H1 (cell line): ENCODE results near the gene GAPDHS. TPM values are rescaled to one million over a fixed set of nuclear protein-coding genes. Genes with fewer than 3 reads are reported as not detected.

Experiments used
- ATF2 ChIP-seq: IDR thresholded peaks from 2 replicates; pipeline ENCODE4 v1.6.1; 2012; ENCODE audit warnings: low read length, inconsistent platforms
- BRCA1 ChIP-seq: IDR thresholded peaks from 2 replicates; pipeline ENCODE4 v1.6.1; 2012; ENCODE audit warnings: low read depth, low read length, improper control_type of control experiment
- CEBPB ChIP-seq: IDR thresholded peaks from 2 replicates; pipeline ENCODE4 v1.6.1; 2012; ENCODE audit warnings: low read depth, low read length
- CHD1 ChIP-seq: IDR thresholded peaks from 2 replicates; pipeline ENCODE4 v1.6.1; 2012; ENCODE audit warnings: low read depth, low read length, improper control_type of control experiment
- CTBP2 ChIP-seq: IDR thresholded peaks from 2 replicates; pipeline ENCODE4 v1.7.0; 2011; ENCODE audit warnings: borderline replicate concordance, mild to moderate bottlenecking, moderate library complexity, mixed read lengths, low read length; ENCODE audit not compliant: insufficient read depth, insufficient read length
- EP300 ChIP-seq, 2 experiments: IDR thresholded peaks; 1 replicate in 1 of 2; 2 replicates in 1 of 2; pipeline ENCODE4 v1.6.1; 2011 to 2012; ENCODE audit warnings: low read depth in 2 of 2, low read length in 2 of 2, mild to moderate bottlenecking in 2 of 2, borderline replicate concordance in 1 of 2, inconsistent platforms in 1 of 2, moderate library complexity in 1 of 2
- EZH2 ChIP-seq: fragments of 200-600 bp; sonication (generic); IDR thresholded peaks from 2 replicates; pipeline ENCODE4 v1.7.1; 2012; ENCODE audit warnings: low read depth, mild to moderate bottlenecking, moderate library complexity, low read length, inconsistent platforms; ENCODE audit not compliant: severe bottlenecking
- GABPA ChIP-seq: IDR thresholded peaks from 2 replicates; pipeline ENCODE4 v1.6.1; 2011; ENCODE audit warnings: mild to moderate bottlenecking, low read length, moderate library complexity, borderline replicate concordance; ENCODE audit not compliant: insufficient read depth
- JUN ChIP-seq: IDR thresholded peaks from 2 replicates; pipeline ENCODE4 v1.6.1; 2011; ENCODE audit warnings: low read depth, mild to moderate bottlenecking, improper control_type of control experiment, low read length
- NRF1 ChIP-seq: IDR thresholded peaks from 2 replicates; pipeline ENCODE4 v1.6.1; 2011; ENCODE audit warnings: mild to moderate bottlenecking, low read depth, low read length, improper control_type of control experiment
- POLR2A ChIP-seq, 2 experiments: IDR thresholded peaks; 1 replicate in 1 of 2; 2 replicates in 1 of 2; pipeline ENCODE4 v1.6.1; 2011; ENCODE audit warnings: low read depth in 2 of 2, low read length in 2 of 2, mild to moderate bottlenecking in 2 of 2; ENCODE audit errors: control extremely low read depth in 1 of 2
- RBBP5 ChIP-seq: IDR thresholded peaks from 2 replicates; pipeline ENCODE4 v1.7.1; 2012; ENCODE audit warnings: low read depth, mild to moderate bottlenecking, inconsistent platforms, low read length, moderate library complexity, borderline replicate concordance
- RNF2 ChIP-seq: fragments of 200-900, 300-1000 bp; sonication (generic); IDR thresholded peaks from 2 replicates; pipeline ENCODE4 v1.7.1; 2016; ENCODE audit warnings: borderline replicate concordance, low read depth, mild to moderate bottlenecking, antibody characterized with exemption, low read length; ENCODE audit not compliant: poor library complexity, severe bottlenecking; ENCODE audit errors: missing control alignments
- RXRA ChIP-seq: IDR thresholded peaks from 2 replicates; pipeline ENCODE4 v1.6.1; 2011; ENCODE audit warnings: low read depth, mild to moderate bottlenecking, low read length, moderate library complexity; ENCODE audit not compliant: insufficient read depth
- SIN3A ChIP-seq, 2 experiments: IDR thresholded peaks in 1 of 2; conservative IDR thresholded peaks in 1 of 2; 2 replicates each; pipeline ENCODE4 v1.6.1; 2011 to 2012; ENCODE audit warnings: low read length in 2 of 2, improper control_type of control experiment in 1 of 2, low read depth in 1 of 2, mild to moderate bottlenecking in 1 of 2
- SIRT6 ChIP-seq: IDR thresholded peaks from one replicate; pipeline ENCODE4 v1.7.1; 2012; ENCODE audit warnings: low read length, inconsistent platforms
- SIX5 ChIP-seq: IDR thresholded peaks from 2 replicates; pipeline ENCODE4 v1.6.1; 2011; ENCODE audit warnings: mild to moderate bottlenecking, low read depth, low read length
- SP2 ChIP-seq: IDR thresholded peaks from 2 replicates; pipeline ENCODE4 v1.6.1; 2012; ENCODE audit warnings: mild to moderate bottlenecking, low read length, inconsistent platforms
- TAF7 ChIP-seq: optimal IDR thresholded peaks from 2 replicates; pipeline ENCODE3; 2011; ENCODE audit warnings: low read depth, mild to moderate bottlenecking, inconsistent platforms, low read length, moderate library complexity, borderline replicate concordance
- USF2 ChIP-seq: IDR thresholded peaks from 2 replicates; pipeline ENCODE4 v1.6.1; 2011; ENCODE audit warnings: low read length, improper control_type of control experiment
- YY1 ChIP-seq: IDR thresholded peaks from 2 replicates; pipeline ENCODE4 v1.6.1; 2011; ENCODE audit warnings: low read depth, mild to moderate bottlenecking, low read length
- polyA plus RNA-seq, 7 experiments: library from polyadenylated mRNA; depleted of rRNA in 3 of 7; stranded (reverse) in 5 of 7; unstranded in 2 of 7; fragments of >200 nt in 5 of 7; fragments of 200-250 nt in 2 of 7; gene quantifications; 1 replicate in 5 of 7; 2 replicates in 1 of 7; 4 replicates in 1 of 7; pipeline versions ENCODE4 v1.2.1 to v1.2.3, GENCODE V29; 2011 to 2013; ENCODE audit warnings: missing spikeins in 2 of 7, mixed read lengths in 2 of 7
- total RNA-seq: library from RNA; stranded (reverse); fragmentation: NEBNext Ultra II Directional; extraction: Animal tissue kit (Norgen Biotek cat#: 25700); gene quantifications from 2 replicates; pipeline ENCODE4 v1.2.1, GENCODE V29; 2021

The GAPDHS gene
- total and polyA plus RNA-seq, 2 of the 8 experiments (the other 6 are each of a cell fraction or from before 2014, with no cell fraction given): 0.26 TPM; not detected in 1

GRCh38 chr19:35509861-35510625 lies 23.2 kb upstream of the GAPDHS start (continued):
- TF ChIP-seq JUN (no peak), TAF7 (peak; percentile 82), RXRA (no peak), ATF2 (no peak), CHD1 (no peak), RNF2 (no peak), POLR2A (IDR thresholded peaks at IDR 0.05; ENCODE audit: control extremely low read depth in 1 of 2, low read depth in 2 of 2, low read length in 2 of 2) (peak; percentile 94), SIN3A (conservative IDR thresholded peaks at IDR 0.05 in 1 of 2, IDR thresholded peaks at IDR 0.05 in 1 of 2; ENCODE audit: low read depth in 1 of 2, low read length in 2 of 2) (peak in 1 of 2 experiments; percentile 67; a peak in 1 of 4 replicates), CTBP2 (no peak), YY1 (peak; percentile 90), EP300 (IDR thresholded peaks at IDR 0.05; ENCODE audit: borderline replicate concordance in 1 of 2, low read depth in 2 of 2, low read length in 2 of 2) (peak in 1 of 2 experiments; percentile 56; a peak in 1 of 3 replicates), USF2 (no peak), CEBPB (peak; percentile 69), GABPA (no peak), EZH2 (no peak), SP2 (no peak), BRCA1 (no peak; the same call in 1 of the 2 replicates), SIX5 (no peak), NRF1 (no peak), SIRT6 (no peak), RBBP5 (no peak)
